MM.1S (cell line): Measurements from ENCODE around the gene HMGCS1.
A peak's percentile ranks its signal among the peaks of the same experiment; 100 is the strongest.

Source experiments
- DNase-seq: peaks from one replicate; pipeline ENCODE4 v3.0.0-alpha.2; 2015
- H2AFZ ChIP-seq: fragments of 300-600 bp; sonication (generic); 2 replicates; pipeline ENCODE4 v1.6.0; 2016; ENCODE audit warnings: antibody characterized with exemption, low read length
- H3F3A ChIP-seq: fragments of 300-600 bp; sonication (generic); 2 replicates; pipeline ENCODE4 v1.6.1; 2016; ENCODE audit warnings: mild to moderate bottlenecking, antibody characterized with exemption, low read length, moderate library complexity, mixed read lengths; ENCODE audit not compliant: insufficient read depth
- H3K27ac ChIP-seq: fragments of 300-600 bp; sonication (generic); 2 replicates; pipeline ENCODE4 v1.5.1; 2016; ENCODE audit warnings: mild to moderate bottlenecking, low read length
- H3K27me3 ChIP-seq: fragments of 300-600 bp; sonication (generic); replicated peaks from 2 replicates; pipeline ENCODE4 v1.6.0; 2016; ENCODE audit warnings: low read length; ENCODE audit not compliant: insufficient read depth
- H3K36me3 ChIP-seq: fragments of 300-600 bp; sonication (generic); replicated peaks from 2 replicates; pipeline ENCODE4 v1.6.1; 2016; ENCODE audit warnings: mild to moderate bottlenecking, low read length, mixed read lengths; ENCODE audit not compliant: insufficient read depth
- H3K4me1 ChIP-seq: fragments of 300-600 bp; sonication (generic); 2 replicates; pipeline ENCODE4 v1.6.1; 2016; ENCODE audit warnings: low read length, mixed read lengths
- H3K4me2 ChIP-seq: fragments of 300-600 bp; sonication (generic); 2 replicates; pipeline ENCODE4 v1.6.0; 2016; ENCODE audit warnings: low read depth, low read length
- H3K4me3 ChIP-seq: fragments of 300-600 bp; sonication (generic); 2 replicates; pipeline ENCODE4 v1.5.1; 2016; ENCODE audit warnings: low read length, mixed read lengths
- H3K79me2 ChIP-seq: fragments of 300-600 bp; sonication (generic); 2 replicates; pipeline ENCODE4 v1.6.1; 2016; ENCODE audit warnings: mixed run types, low read length, mixed read lengths
- H3K9ac ChIP-seq: fragments of 300-600 bp; sonication (generic); 2 replicates; pipeline ENCODE4 v1.6.1; 2016; ENCODE audit warnings: low read length, mixed read lengths
- H3K9me2 ChIP-seq: fragments of 300-600 bp; sonication (generic); replicated peaks from 2 replicates; pipeline ENCODE4 v1.6.1; 2016; ENCODE audit warnings: mild to moderate bottlenecking, low read length, mixed read lengths; ENCODE audit not compliant: insufficient read depth
- H3K9me3 ChIP-seq: fragments of 300-600 bp; sonication (generic); replicated peaks from 2 replicates; pipeline ENCODE4 v1.6.1; 2016; ENCODE audit warnings: mild to moderate bottlenecking, low read length, mixed read lengths; ENCODE audit not compliant: insufficient read depth
- H4K20me1 ChIP-seq: fragments of 300-600 bp; sonication (generic); 2 replicates; pipeline ENCODE4 v1.6.1; 2016; ENCODE audit warnings: mild to moderate bottlenecking, low read length, moderate library complexity, mixed read lengths; ENCODE audit not compliant: insufficient read depth
- EZH2 ChIP-seq: fragments of 300-600 bp; sonication (generic); optimal IDR thresholded peaks from 2 replicates; pipeline ENCODE3; 2017; ENCODE audit warnings: low read depth, mild to moderate bottlenecking, antibody characterized with exemption, low read length, mixed read lengths
- EZH2phosphoT487 ChIP-seq: fragments of 300-600 bp; sonication (generic); IDR thresholded peaks from 2 replicates; pipeline ENCODE4 v1.6.1; 2018; ENCODE audit warnings: antibody characterized with exemption, low read length
- TF ChIP-seq, protein P1 (sequence below): fragments of 300-600 bp; sonication (generic); IDR thresholded peaks from 2 replicates; pipeline ENCODE4 v1.5.1; 2016; ENCODE audit warnings: antibody characterized with exemption, low read length, mixed read lengths

Gene HMGCS1

GRCh38 chr5:43305948-43306565 lies 7.2 kb downstream of the HMGCS1 start:
- H3K4me2 ChIP-seq, result no peak overlapping the region
- no peak for TF ChIP-seq EZH2phosphoT487
- TF ChIP-seq, protein P1, sequence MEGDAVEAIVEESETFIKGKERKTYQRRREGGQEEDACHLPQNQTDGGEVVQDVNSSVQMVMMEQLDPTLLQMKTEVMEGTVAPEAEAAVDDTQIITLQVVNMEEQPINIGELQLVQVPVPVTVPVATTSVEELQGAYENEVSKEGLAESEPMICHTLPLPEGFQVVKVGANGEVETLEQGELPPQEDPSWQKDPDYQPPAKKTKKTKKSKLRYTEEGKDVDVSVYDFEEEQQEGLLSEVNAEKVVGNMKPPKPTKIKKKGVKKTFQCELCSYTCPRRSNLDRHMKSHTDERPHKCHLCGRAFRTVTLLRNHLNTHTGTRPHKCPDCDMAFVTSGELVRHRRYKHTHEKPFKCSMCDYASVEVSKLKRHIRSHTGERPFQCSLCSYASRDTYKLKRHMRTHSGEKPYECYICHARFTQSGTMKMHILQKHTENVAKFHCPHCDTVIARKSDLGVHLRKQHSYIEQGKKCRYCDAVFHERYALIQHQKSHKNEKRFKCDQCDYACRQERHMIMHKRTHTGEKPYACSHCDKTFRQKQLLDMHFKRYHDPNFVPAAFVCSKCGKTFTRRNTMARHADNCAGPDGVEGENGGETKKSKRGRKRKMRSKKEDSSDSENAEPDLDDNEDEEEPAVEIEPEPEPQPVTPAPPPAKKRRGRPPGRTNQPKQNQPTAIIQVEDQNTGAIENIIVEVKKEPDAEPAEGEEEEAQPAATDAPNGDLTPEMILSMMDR, result peak; percentile 70
- 0 out of 2 replicates have a peak, but pooled peaks cover 6% of the 10 kb centered on the region for H4K20me1 ChIP-seq
- no peak overlapping the region for H3K9ac ChIP-seq
- no peaks in the 10 kb centered on the region for H3K36me3 ChIP-seq
- no peaks in the 10 kb centered on the region for H3K27me3 ChIP-seq
- H3F3A ChIP-seq, result peaks cover 9% of the 10 kb centered on the region; the same call in 1 of the 2 replicates
- DNase-seq, result peak; percentile 83
- no peak overlapping the region for H2AFZ ChIP-seq
- H3K4me3 ChIP-seq, result no peak overlapping the region
- H3K4me1 ChIP-seq, result peaks cover 12% of the 10 kb centered on the region; the same call in 1 of the 2 replicates
- no peaks in the 10 kb centered on the region for H3K9me3 ChIP-seq
- H3K27ac ChIP-seq, result peak overlapping the region; percentile 10; the same call in 1 of the 2 replicates
- H3K9me2 ChIP-seq, result no peaks in the 10 kb centered on the region
- peaks cover 87% of the 10 kb centered on the region for H3K79me2 ChIP-seq

DNA sequence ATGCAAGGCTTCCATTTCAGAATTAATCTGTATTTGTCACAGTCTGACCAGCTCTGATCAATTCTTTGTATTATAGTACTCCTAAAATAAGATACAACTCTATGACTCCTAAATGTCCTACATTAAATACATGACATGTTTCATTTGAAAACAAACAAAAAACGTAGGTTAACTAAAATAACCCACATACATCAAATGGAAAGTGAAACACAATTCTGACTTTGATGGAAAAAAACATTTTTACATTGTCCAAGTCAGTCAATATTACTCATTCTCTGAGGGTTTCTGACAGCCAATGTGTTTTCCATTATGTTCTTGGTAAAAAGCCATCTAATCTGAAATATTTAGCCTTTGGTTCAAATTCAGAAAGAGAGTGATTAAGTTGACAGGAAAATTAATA lies 8.7 kb downstream of the HMGCS1 start:
- H3K9me3 ChIP-seq, result no peaks in the 10 kb centered on the region
- peaks cover 87% of the 10 kb centered on the region for H3K79me2 ChIP-seq
- H3K4me3 ChIP-seq, result no peak overlapping the region
- peak overlapping the region; percentile 34; the same call in 1 of the 2 replicates for H3K27ac ChIP-seq
- H3K4me1 ChIP-seq, result peaks cover 12% of the 10 kb centered on the region; the same call in 1 of the 2 replicates
- H3K36me3 ChIP-seq, result no peaks in the 10 kb centered on the region
- H3K4me2 ChIP-seq, result peak overlapping the region; percentile 47; the same call in 1 of the 2 replicates
- H3K27me3 ChIP-seq, result no peaks in the 10 kb centered on the region
- TF ChIP-seq, protein P1, result no peak
- no peak for TF ChIP-seq EZH2phosphoT487
- no peak for TF ChIP-seq EZH2
- peak; percentile 42 for DNase-seq
- no peak overlapping the region for H3K9ac ChIP-seq
- no peaks in the 10 kb centered on the region for H3K9me2 ChIP-seq
- peaks cover 9% of the 10 kb centered on the region; the same call in 1 of the 2 replicates for H3F3A ChIP-seq
- H2AFZ ChIP-seq, result no peak overlapping the region
- H4K20me1 ChIP-seq, result 0 out of 2 replicates have a peak, but pooled peaks cover 3% of the 10 kb centered on the region

GRCh38 chr5:43303242-43303641 lies 10.0 kb downstream of the HMGCS1 start:
- Histone ChIP-seq H3K4me1 (peaks cover 12% of the 10 kb centered on the region; the same call in 1 of the 2 replicates), H2AFZ (no peak overlapping the region), H3K9ac (no peak overlapping the region), H3K27me3 (no peaks in the 10 kb centered on the region), H3F3A (peaks cover 9% of the 10 kb centered on the region; the same call in 1 of the 2 replicates), H3K4me3 (no peak overlapping the region), H3K79me2 (peaks cover 81% of the 10 kb centered on the region), H3K9me3 (no peaks in the 10 kb centered on the region), H4K20me1 (no peaks in the 10 kb centered on the region), H3K36me3 (peaks cover 6% of the 10 kb centered on the region; the same call in 1 of the 2 replicates), H3K4me2 (no peak overlapping the region), H3K27ac (no peak overlapping the region), H3K9me2 (no peaks in the 10 kb centered on the region)
- DNase-seq, result no peak
- TF ChIP-seq EZH2phosphoT487 (no peak), EZH2 (no peak)
- TF ChIP-seq, protein P1, result no peak
